ENCODE results near the gene CNNM3.

Gene CNNM3

DNA sequence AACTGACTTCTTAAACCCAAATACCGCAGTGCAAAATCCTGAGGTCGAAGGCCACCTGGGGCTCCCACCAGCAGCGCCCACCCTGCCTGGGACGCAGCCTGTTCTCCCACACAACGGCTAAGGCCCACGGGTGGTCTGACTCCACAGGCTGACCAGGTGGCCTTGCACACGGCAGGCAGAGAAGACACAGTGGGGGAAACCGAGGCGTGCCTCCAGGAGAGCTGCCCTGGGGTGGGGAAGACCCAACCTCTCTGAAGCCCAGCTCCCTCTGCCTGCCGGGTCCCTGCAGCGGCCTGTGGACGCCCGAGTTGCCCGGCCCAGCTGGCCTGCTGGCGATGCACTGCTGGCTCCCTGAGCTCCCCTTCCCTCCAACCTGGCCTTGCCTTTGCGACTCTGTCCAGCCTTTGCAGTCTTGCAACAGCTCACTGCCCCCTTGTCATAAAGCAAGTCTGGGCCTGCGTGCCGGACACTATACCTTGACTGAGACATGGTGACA, 63.5 kb downstream of the CNNM3 start:
- Histone ChIP-seq H4K20me1 (peaks cover 0 to 51% (median 0%) of the 10 kb centered on the region in 11 experiments; a peak in 3 of 22 replicates), H3K9ac (no peak overlapping the region), H3K4me1 (peaks cover 53 to 100% (median 99%) of the 10 kb centered on the region in 10 experiments), H3K27me3 (peaks cover 0 to 69% (median 0%) of the 10 kb centered on the region in 11 experiments; a peak in 5 of 22 replicates), H3K4me3 (no peak overlapping the region), H3K4me2 (peak overlapping the region in 8 of 11 experiments; percentile 77 to 97 (median 90); a peak in 16 of 22 replicates), H3K36me3 (no peaks in the 10 kb centered on the region), H3K27ac (no peak overlapping the region), H3K9me3 (replicated peaks in 1 of 11) (no peaks in the 10 kb centered on the region)
- TF ChIP-seq Cebpa-rat (IDR thresholded peaks at IDR 0.05): no peak

DNA sequence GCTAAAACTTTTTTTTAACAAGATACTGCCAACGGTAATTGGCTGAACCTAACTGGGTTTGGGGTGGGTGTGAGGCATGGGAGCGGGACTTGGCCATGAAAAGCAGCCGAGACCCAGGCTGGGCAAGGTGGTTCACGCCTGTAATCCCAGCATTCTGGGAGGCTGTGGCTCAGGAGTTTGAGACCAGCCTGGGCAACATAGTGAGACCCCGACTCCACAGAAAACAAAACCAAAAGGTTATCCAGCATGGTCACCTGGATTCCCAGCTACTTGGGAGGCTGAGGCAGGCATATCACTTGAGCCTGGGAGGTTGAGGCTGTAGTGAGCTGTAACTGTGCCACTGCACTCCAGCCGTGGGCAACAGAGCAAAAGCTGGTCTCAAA, 64.8 kb downstream of the CNNM3 start:
- peak overlapping the region in 1 of 10 experiments; percentile 9; a peak in 1 of 20 replicates for H3K4me3 ChIP-seq
- peaks cover 0 to 40% (median 0%) of the 10 kb centered on the region in 11 experiments; a peak in 3 of 22 replicates for H4K20me1 ChIP-seq
- H3K4me2 ChIP-seq: peak overlapping the region; percentile 65 to 97 (median 84)

DNA sequence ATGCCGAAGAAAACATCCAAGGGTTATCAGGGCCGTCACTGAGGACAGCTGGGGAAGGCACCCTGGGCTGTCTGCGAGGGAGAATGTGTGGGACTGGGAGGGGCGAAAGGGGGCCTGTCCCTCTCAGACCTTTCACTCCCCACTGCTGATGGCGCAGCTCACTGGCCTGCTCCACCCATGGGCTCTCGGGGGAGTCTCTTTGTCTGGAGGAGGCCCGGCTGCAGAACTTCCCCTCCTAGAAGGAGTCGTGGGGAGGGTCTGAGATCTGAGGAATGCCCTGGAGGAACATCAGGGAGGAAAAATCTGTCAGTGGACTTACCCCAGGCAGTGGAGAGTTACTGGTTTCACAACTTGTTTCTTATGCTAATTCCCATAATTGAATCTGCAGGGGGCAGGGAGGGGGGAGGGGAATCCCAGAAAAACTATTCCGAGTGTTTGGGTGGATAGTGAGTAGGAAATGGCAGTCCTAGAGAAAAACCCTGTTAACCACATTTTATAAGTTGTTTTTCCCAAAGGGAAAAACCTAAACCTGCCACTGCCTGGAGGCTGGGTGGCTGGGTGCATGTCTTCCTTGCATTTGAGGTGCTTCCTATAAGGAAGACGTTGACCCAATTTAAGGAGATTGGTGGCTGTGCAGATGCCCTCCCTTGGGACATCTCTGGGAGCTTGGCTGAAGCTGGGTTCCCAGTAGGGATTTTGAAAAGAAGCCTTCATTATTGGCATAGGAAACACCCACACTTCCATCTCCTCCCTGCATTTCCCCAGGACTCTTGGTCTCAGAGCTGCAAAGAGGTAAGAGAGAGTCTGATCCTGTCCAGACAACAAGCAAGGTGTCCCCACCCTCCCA, 65.5 kb downstream of the CNNM3 start:
- H3K4me2 ChIP-seq: peak overlapping the region; percentile 65 to 97 (median 84)
- H3K36me3 ChIP-seq: no peaks in the 10 kb centered on the region
- peaks cover 0 to 33% (median 0%) of the 10 kb centered on the region in 11 experiments; a peak in 3 of 22 replicates for H4K20me1 ChIP-seq
- no peak for TF ChIP-seq Cebpa-rat (IDR thresholded peaks at IDR 0.05)
- H3K27me3 ChIP-seq: peaks cover 0 to 69% (median 0%) of the 10 kb centered on the region in 11 experiments; a peak in 4 of 22 replicates
- H3K27ac ChIP-seq: peak overlapping the region in 8 of 11 experiments; percentile 7 to 51 (median 22); a peak in 12 of 22 replicates
- H3K9ac ChIP-seq: peak overlapping the region in 6 of 11 experiments; percentile 21 to 53 (median 39); a peak in 8 of 22 replicates
- no peaks in the 10 kb centered on the region for H3K9me3 ChIP-seq (replicated peaks in 1 of 11)
- peaks cover 33 to 98% (median 80%) of the 10 kb centered on the region in 10 experiments for H3K4me1 ChIP-seq
- peak overlapping the region in 1 of 10 experiments; percentile 9; a peak in 1 of 20 replicates for H3K4me3 ChIP-seq

More for the DNA sequence above, 64.8 kb downstream of the CNNM3 start:
- Histone ChIP-seq H3K36me3 (no peaks in the 10 kb centered on the region), H3K9ac (peak overlapping the region in 6 of 11 experiments; percentile 21 to 53 (median 39); a peak in 4 of 22 replicates), H3K9me3 (replicated peaks in 1 of 11) (no peaks in the 10 kb centered on the region), H3K4me1 (peaks cover 40 to 99% (median 87%) of the 10 kb centered on the region in 10 experiments), H3K27ac (peak overlapping the region in 8 of 11 experiments; percentile 7 to 51 (median 22); a peak in 10 of 22 replicates), H3K27me3 (peaks cover 0 to 67% (median 0%) of the 10 kb centered on the region in 11 experiments; a peak in 4 of 22 replicates)
- no peak for TF ChIP-seq Cebpa-rat (IDR thresholded peaks at IDR 0.05)

DNA sequence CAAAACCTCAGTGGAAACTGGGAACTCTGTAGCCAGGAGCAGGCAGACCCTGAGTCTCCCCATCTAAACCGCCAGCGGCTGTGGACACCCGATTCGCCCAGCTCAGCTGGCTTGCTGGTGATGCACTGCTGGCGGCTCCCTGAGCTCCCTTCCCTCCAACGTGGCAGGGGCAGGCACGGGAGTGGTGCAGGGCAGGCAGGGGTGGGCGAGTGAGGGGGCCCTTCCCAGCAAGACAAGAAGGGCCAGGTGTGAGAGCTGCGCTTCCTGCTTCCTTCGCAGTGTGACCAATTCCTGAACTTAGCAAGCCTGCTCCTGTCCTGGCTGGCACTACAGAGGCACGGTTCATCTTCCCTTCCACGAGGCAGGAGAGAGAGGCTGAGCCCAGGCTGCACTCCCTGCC, 66.2 kb downstream of the CNNM3 start:
- TF ChIP-seq Cebpa-rat (IDR thresholded peaks at IDR 0.05): no peak
- Histone ChIP-seq H3K36me3 (no peaks in the 10 kb centered on the region), H3K9me3 (replicated peaks in 1 of 11) (no peaks in the 10 kb centered on the region), H3K4me2 (peak overlapping the region in 10 of 11 experiments; percentile 65 to 97 (median 84); a peak in 17 of 22 replicates), H3K27me3 (peaks cover 0 to 65% (median 0%) of the 10 kb centered on the region in 11 experiments; a peak in 4 of 22 replicates), H4K20me1 (peaks cover 0 to 33% (median 0%) of the 10 kb centered on the region in 11 experiments; a peak in 3 of 22 replicates), H3K9ac (0 out of 22 replicates have a peak overlapping the region, but pooled peaks of 1 of the 11 experiments have one; percentile 13), H3K4me1 (peaks cover 29 to 95% (median 76%) of the 10 kb centered on the region in 10 experiments), H3K4me3 (0 out of 20 replicates have a peak overlapping the region, but pooled peaks of 1 of the 10 experiments have one; percentile 9), H3K27ac (0 out of 22 replicates have a peak overlapping the region, but pooled peaks of 1 of the 11 experiments have one; percentile 18)

DNA sequence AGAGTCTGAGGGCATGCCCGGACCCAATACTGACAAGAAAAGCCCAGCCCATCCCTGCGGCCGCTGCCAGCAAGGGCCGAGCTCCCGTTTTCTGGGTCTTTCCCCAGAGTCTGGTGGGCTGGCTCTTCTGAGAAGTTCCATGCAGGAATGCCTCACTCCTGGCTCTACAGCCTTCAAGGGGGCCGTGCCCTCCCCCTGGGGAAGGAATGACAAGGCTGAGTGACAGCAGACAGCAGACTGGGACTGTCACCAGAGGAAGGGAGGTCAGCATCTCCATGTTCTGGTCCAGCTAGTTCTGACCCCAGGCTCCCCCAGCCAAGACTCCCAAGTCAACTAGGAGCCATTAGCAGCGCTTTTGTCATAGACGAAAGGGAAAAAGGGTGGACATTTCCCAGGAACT, 66.8 kb downstream of the CNNM3 start:
- no peak overlapping the region for H3K4me3 ChIP-seq
- no peaks in the 10 kb centered on the region for H3K9me3 ChIP-seq (replicated peaks in 1 of 11)
- H3K9ac ChIP-seq: no peak overlapping the region
- H3K4me2 ChIP-seq: peak overlapping the region in 7 of 11 experiments; percentile 13 to 97 (median 91); a peak in 8 of 22 replicates
- no peak overlapping the region for H3K27ac ChIP-seq
- no peaks in the 10 kb centered on the region for H3K36me3 ChIP-seq
- H3K27me3 ChIP-seq: peaks cover 0 to 61% (median 0%) of the 10 kb centered on the region in 11 experiments; a peak in 4 of 22 replicates
- peaks cover 29 to 95% (median 76%) of the 10 kb centered on the region in 10 experiments for H3K4me1 ChIP-seq
- no peak for TF ChIP-seq Cebpa-rat (IDR thresholded peaks at IDR 0.05)
- peaks cover 0 to 34% (median 0%) of the 10 kb centered on the region in 11 experiments; a peak in 3 of 22 replicates for H4K20me1 ChIP-seq

DNA sequence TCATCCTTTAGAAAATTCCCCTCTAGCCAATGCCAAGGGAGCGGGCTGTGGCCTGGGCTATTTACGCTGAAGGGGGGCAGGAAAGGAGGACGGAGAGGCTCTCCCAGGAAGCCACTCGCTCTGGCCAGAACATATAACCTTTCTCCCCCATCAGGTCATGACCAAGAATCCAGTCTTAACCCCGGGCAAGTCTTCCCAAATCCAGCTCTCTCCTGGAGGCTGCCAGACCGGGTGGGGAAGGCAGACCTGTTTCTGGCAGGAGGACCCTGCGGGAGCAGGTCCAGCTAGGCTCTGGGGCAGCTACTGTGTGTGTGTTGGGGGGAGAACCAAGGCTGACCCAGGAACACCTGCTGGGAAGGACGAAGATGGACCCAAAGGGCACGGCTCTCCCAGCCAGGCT, 67.2 kb downstream of the CNNM3 start:
- peak overlapping the region in 8 of 11 experiments; percentile 13 to 97 (median 62); a peak in 12 of 22 replicates for H3K4me2 ChIP-seq
- H3K36me3 ChIP-seq: no peaks in the 10 kb centered on the region
- H3K9ac ChIP-seq: no peak overlapping the region
- no peak for TF ChIP-seq Cebpa-rat (IDR thresholded peaks at IDR 0.05)
- H3K27me3 ChIP-seq: peaks cover 0 to 57% (median 0%) of the 10 kb centered on the region in 11 experiments; a peak in 4 of 22 replicates
- peaks cover 29 to 95% (median 76%) of the 10 kb centered on the region in 10 experiments for H3K4me1 ChIP-seq
- H3K9me3 ChIP-seq (replicated peaks in 1 of 11): no peaks in the 10 kb centered on the region
- H4K20me1 ChIP-seq: peaks cover 0 to 34% (median 0%) of the 10 kb centered on the region in 11 experiments; a peak in 5 of 22 replicates
- H3K27ac ChIP-seq: no peak overlapping the region
- no peak overlapping the region for H3K4me3 ChIP-seq
